Epithelial cell of prostate (primary cell): Measurements from ENCODE around the gene INO80C.

Experiments used
- DNase-seq: peaks from one replicate; pipeline ENCODE4 v3.0.0-alpha.2; 2011; ENCODE audit warnings: low read depth, low spot score
- H3K27ac ChIP-seq: fragments of 450-650 bp; 2 replicates; pipeline ENCODE4 v1.5.1; 2017; ENCODE audit warnings: mild to moderate bottlenecking

INO80C gene

DNA sequence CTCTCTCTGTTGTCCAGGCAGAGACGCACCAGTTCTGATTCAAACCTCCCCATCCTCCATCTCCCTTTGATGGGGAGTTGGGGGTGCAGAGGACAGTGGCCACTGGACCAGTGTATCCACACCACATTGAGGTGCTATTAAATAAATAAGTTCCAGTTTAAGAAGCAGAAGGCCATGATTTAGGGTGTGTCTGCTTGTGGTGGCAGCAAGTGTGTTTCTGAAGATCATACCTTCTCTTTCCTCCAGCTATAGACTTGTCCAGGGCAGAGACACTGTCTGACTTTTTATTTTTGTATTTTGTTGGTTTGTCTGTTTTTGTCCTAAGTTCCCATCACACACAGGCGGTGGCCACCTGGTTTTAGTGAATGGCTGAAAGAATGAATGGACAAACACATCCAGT is 16.5 kb upstream of the INO80C start:
- H3K27ac ChIP-seq, result peak overlapping the region; percentile 83
- DNase-seq, result no peak

GRCh38 chr18:35513181-35513936 is 15.6 kb upstream of the INO80C start:
- peak overlapping the region; percentile 83 for H3K27ac ChIP-seq
- no peak for DNase-seq

DNA sequence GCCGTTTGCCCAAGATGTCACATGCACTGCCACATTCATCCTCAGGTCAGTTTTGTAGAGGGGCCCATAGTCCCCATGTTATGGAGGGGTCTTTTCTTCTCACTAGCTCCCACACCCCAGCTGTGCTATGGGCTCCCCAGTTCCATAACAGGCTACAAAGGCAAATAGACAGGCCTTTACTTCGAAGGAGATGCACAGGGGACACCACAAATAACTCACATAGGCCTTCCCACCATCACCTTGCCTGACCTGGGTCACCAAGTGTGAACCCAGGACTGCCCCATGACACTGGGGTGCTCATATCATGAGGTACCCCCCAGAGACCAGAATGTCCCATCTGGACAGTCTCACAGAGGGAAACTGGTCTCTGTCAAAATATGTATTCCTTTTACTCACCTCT is 15.0 kb upstream of the INO80C start:
- peak overlapping the region; percentile 83 for H3K27ac ChIP-seq
- DNase-seq, result no peak

DNA sequence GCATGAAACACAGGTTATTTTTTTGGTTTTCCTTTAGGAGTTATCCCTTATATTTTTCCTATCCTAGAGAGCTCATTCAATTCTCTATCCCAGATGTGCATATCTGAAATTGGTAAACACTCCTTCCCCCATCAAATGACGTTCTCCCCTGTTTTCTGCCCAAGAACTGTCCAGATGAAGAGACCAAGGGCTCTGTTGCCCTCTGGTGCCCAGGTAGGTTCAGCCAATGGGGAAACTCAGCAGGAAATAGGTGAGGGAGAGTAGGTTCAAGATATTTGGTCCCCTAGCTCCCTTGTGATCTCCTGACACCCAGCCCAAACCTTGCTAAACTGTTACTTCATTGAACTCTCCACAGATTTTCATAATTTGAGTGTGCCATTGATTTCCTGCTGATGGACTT is 14.1 kb upstream of the INO80C start:
- H3K27ac ChIP-seq, result peak overlapping the region; percentile 83
- no peak for DNase-seq

DNA sequence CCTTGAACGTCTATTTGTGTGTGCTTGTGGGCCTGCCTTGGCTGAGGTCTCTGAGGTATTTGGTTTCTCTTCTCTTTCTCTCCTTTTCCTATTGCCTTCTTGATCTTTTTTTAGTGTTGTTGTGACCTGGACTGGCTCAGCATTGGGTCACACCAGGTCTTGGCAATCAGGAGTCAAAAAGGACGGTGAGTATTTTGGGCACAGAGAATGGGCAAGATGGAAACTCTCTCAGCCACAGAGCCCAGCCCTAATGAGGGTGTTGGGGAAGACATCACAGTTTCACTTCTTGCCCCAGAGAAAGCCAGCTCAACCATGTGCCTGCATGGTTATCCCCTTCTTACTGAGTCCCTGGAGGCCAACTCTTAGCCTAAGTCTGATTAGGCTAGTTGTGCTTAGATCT is 13.7 kb upstream of the INO80C start:
- DNase-seq, result no peak
- no peak overlapping the region for H3K27ac ChIP-seq

DNA sequence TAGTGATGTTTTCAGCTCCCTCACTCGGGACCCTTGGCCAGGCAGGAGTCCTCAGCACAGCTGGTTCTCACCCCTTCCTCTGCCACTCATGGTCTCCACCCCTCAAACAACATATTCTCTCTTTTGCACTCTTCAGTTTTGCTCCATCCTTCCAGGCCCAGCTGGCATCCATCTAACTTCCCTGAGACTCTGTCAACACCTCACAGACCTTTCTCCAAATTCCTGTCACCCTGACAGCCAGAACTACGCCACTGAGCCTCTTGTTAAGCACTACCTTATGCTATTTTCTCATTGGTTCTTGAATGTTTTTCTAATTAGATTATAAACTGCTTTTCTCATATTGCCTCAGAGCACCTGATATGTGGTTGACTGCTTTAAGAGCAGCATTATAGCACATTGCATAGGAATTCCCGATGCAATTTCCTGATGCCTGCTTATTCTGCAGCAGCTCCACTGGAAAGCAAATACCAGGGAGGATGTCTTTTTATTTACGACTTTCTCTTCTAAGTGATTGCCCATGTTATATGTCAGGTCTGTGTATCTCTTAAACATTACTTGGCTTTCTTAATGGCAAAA is 12.4 kb upstream of the INO80C start:
- no peak overlapping the region for H3K27ac ChIP-seq
- no peak for DNase-seq

- no peak for DNase-seq
- peak overlapping the region; percentile 45 for H3K27ac ChIP-seq
Measured at GRCh38 chr18:35508746-35509338, 11.1 kb upstream of the INO80C start.

- H3K27ac ChIP-seq, result peak overlapping the region; percentile 45
- DNase-seq, result no peak
Measured at GRCh38 chr18:35508030-35508429, 10.3 kb upstream of the INO80C start.

DNA sequence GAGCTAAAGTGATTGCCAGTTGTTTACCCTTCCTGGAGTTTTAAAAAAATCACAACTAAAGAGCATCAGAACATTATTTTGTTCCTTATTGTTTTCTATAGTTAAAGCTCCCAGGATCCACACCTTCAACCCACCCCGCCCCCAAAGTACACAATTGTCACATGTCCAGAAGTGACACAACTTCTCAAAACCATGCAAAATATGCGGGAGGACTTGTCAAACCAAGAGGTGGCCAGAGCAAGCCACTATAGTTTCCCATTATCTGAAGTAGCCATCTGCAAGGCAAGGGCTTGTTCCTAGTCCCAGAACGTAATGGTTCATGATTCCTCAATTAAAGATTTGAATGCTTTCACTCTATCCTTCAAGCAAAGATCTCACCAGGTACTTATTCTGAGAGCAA is 9.9 kb upstream of the INO80C start:
- H3K27ac ChIP-seq, result peak overlapping the region; percentile 45
- no peak for DNase-seq

DNA sequence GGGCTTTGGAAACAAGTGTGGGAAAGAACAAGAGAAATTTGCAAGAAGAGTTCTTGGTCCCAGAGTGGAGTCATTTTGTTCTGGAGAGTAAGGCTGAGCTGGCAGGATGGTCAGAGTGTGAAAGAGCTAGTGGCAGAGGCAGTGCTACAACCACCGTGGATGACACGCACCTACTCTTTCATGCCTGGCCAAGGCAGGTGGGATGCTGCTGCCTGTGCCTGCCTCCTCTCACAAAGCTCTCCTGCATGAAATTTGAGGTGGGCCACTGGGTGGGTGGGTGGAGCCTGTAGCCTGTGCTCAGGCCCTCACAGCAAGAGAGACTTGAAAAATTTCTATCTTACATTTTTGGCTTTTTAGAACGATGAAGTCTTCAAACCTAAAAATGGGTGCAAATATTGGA is 9.4 kb upstream of the INO80C start:
- H3K27ac ChIP-seq, result peak overlapping the region; percentile 45
- no peak for DNase-seq

DNA sequence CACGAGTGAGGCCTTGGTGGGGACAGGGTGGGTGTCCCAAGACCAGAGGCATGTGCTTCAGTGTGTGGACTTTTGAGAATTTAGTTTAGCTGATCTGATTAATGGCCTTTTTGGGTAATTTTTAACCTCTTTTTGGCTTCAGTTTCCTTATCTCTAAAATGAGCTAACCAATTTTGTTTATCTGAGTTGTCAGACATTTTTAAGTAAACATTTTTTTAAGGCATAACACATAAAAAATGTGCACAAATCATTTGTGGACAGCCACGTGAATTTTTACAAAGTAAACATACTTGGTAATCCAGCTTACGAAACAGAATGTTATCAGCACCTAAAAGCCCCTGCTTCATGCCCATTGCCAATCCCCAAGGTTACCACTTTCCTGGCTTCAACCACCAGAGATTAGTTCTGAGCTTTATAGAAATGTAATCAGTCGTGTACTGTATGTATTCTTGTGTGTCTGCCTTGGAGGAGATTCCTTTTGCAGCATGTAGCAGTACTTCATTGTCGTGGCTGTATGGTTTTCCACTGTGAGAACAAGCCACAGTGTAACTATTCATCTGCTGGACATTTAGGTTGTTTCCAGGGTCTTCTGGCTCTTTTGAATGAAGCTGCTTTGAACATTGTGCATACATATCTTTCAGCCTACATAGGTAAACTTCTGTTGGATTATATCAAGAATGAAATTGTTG is 8.4 kb upstream of the INO80C start:
- DNase-seq, result no peak
- H3K27ac ChIP-seq, result no peak overlapping the region

- no peak overlapping the region for H3K27ac ChIP-seq
- DNase-seq, result no peak
Measured at GRCh38 chr18:35504996-35505395, 7.2 kb upstream of the INO80C start.

DNA sequence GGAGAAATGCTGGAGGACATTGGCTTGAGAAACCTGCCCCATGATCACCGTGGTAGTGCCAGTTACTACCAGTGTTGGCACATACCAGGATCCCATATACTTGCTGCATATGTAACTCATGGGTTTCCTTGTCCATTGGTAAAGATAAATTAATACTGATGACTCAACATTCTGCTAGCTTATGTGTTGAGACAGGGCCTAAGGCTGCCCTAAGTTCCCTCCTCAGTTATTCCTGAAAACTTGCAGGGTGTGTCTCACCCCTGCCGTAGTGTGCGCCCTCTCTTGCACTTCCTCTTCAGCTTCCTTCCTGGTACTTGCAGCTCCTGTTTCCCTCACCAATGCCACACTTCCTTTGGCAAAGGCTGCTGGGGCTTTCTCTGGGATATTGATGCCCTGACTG is 4.3 kb upstream of the INO80C start:
- H3K27ac ChIP-seq, result peak overlapping the region; percentile 78
- peak; percentile 85 for DNase-seq

DNA sequence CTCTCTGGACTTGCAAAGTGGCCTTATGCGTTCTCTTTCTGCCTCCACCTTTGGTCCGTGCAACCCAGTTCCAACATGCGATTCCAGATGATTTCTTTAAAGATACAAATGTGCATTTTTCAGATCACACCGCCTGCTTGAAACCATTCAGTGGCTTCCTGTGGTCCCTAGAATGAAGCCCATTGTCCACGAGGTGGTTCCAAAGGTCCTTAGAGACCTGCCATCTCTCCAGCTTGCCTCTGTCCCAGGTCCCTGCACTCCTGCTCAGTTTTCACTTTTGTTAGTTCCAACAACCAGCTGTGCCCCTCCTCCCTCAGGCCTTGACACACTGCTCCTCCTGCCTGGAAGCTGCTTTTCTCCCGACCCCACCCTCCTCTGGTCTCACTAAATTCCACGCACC is 3.6 kb upstream of the INO80C start:
- DNase-seq, result no peak
- H3K27ac ChIP-seq, result peak overlapping the region; percentile 78

GRCh38 chr18:35500113-35500512 is 2.4 kb upstream of the INO80C start:
- peak overlapping the region; percentile 78 for H3K27ac ChIP-seq
- DNase-seq, result no peak

DNA sequence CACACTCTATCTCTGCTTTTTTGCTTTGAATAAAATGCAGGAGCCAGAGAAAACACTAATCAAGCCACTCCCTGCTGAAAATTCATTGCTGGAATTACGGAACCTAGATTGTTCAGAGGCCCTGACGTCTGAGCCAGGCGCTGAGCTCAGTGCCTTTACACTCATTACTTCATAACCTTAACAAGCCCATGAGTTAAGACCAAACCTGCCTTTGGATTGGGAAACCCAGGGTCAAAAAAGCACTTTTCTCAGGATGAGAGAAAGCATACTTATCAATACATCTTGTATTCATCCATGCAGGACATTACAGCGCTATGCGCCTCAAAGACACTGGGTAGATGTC is 762 bp downstream of the INO80C start:
- peak overlapping the region; percentile 89 for H3K27ac ChIP-seq
- DNase-seq, result no peak

DNA sequence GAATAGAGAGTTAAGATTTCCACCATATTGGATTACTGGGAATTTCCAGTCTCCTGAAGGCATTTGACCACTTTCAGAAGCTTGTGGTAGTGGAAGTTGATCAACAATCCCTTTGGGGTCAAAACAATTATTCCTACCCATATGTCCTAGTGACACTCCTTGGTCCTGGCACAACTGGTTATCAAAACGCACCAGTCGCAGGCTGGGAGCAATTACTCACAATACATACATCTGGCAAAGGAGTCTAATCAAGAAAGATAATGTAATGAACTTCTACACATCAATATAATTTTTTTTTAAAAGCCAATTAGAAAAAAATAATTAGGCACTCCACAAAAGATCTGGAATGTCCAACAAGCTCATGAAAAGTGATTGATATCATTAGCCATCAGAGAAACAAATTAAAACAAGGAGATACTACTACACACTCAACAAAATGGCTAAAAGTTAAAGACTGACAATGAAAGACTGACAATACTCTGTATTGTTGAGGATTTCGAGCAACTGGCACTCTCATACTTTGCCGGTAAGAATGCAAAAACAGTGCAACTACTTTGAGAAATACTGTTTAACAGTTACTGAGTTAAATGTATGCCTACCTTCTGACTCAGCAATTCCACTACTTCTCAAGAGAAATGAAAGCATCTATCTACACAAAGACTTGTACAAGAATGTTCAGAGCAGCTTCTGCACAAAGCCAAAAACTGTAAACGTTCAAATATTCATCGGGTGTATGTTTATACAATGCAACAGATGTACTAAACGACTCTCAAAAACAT is 2.0 kb downstream of the INO80C start:
- H3K27ac ChIP-seq, result peak overlapping the region; percentile 89
- DNase-seq, result no peak

DNA sequence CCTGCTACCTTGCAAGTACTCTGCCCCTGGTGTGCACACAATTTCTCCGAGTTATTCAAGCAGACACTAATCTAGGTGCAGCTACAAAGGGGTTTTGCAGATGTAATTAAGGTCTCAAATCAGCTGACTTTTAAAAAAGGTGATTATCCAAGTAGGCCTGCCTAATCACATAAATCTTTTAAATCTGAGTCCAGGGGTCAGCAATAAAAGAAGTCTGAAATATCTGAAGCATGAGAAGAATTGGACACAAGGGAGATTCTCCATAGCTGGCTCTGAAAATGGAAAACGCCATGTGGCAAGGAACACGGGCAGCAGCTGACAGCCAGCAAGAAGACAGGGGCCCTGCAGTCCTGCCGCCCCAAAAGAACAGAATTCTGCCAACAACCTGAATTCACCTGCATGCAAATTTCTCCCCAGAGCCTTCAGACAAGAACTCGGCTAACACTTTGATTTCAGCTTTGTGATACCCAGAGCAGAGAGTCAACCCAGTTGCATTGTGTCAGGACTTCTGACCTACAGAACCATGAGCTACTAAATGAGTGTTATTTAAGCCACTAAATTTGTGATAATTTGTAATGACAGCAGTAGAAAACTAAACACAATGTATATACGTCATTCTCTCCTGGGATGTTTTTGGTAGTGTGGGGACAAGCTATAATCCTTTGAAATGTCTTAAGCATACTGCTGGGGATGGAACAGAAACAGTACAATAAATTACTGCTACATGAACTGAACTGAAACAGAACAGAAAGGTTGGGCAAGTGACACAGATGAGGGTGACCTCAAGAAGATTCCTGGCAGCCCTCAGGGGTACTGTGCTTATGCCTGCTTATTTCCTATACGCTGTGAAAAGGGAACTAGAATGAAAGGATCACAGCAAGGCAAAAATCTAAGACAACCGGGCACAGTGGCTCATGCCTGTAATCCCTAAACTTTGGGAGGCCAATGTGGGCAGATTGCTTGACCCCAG is 3.2 kb downstream of the INO80C start:
- no peak for DNase-seq
- no peak overlapping the region for H3K27ac ChIP-seq

GRCh38 chr18:35491700-35492077 is 6.1 kb downstream of the INO80C start:
- H3K27ac ChIP-seq, result peak overlapping the region; percentile 31
- DNase-seq, result no peak
